Endothelial cell of umbilical vein (primary cell): ENCODE measurements around the gene STK24. TPM values are rescaled to one million over a fixed set of nuclear protein-coding genes. Genes with fewer than 3 reads are reported as not detected.

Experiments
- BruUV-seq: library from RNA; stranded (reverse); fragments of 400-500 nt; replicated peaks from 2 replicates; lab custom pipeline; 2021; lab: Mats Ljungman, UMichigan
- CTCF ChIA-PET: fragments of 300-600, 350-600 bp; sonication (Branson Sonifier 250); formaldehyde crosslinking; loops from one replicate; lab custom pipeline; 2021; ENCODE audit warnings: antibody characterized with exemption, inconsistent platforms; lab: Charles Lee
- POLR2A ChIA-PET: fragments of 300-600, 350-600 bp; sonication (Branson Sonifier 250); formaldehyde crosslinking; loops from one replicate; lab custom pipeline; 2021; ENCODE audit warnings: antibody characterized with exemption, inconsistent platforms; lab: Charles Lee
- DNase-seq: peaks from one replicate; pipeline ENCODE4 v3.0.0-alpha.2; 2011; ENCODE audit warnings: low read depth, low spot score
- FAIRE-seq: peaks from 2 replicates; lab custom pipeline; 2011; peaks lifted over from hg19 to GRCh38; lab: Jason Lieb, UNC
- H2AFZ ChIP-seq: 2 replicates; pipeline ENCODE4 v1.6.0; 2012; ENCODE audit warnings: low read depth, low read length, control low read depth, inconsistent platforms
- H3K27ac ChIP-seq: 2 replicates; pipeline ENCODE4 v1.5.1; 2011; ENCODE audit warnings: low read depth, mild to moderate bottlenecking, control low read depth, low read length, moderate library complexity; ENCODE audit not compliant: insufficient read depth
- H3K27me3 ChIP-seq, 2 experiments: 2 replicates each; pipeline versions ENCODE4 v1.6.0 to v1.6.1; 2011; ENCODE audit warnings: low read length in 2 of 2, mixed read lengths in 1 of 2; ENCODE audit not compliant: control insufficient read depth in 2 of 2, insufficient read depth in 2 of 2
- H3K36me3 ChIP-seq, 2 experiments: 2 replicates in 1 of 2; 3 replicates in 1 of 2; pipeline ENCODE4 v1.5.1; 2011; ENCODE audit warnings: low read length in 2 of 2, mild to moderate bottlenecking in 1 of 2, moderate library complexity in 1 of 2; ENCODE audit not compliant: control insufficient read depth in 2 of 2, insufficient read depth in 2 of 2; ENCODE audit errors: extremely low read depth in 1 of 2
- H3K4me1 ChIP-seq: 3 replicates; pipeline ENCODE4 v1.5.1; 2011; ENCODE audit warnings: mild to moderate bottlenecking, low read length; ENCODE audit not compliant: control insufficient read depth, insufficient read depth; ENCODE audit errors: extremely low read depth
- H3K4me2 ChIP-seq: 2 replicates; pipeline ENCODE4 v1.6.1; 2011; ENCODE audit warnings: low read length, control low read depth, mixed read lengths; ENCODE audit not compliant: insufficient read depth
- H3K4me3 ChIP-seq, 3 experiments: fragments of 200-600 bp in 1 of 3; sonication (generic), shearing (Covaris generic) in 1 of 3; replicated peaks in 1 of 3; 2 replicates each; pipeline ENCODE4 v1.5.1; 2011 to 2016; ENCODE audit warnings: control low read depth in 3 of 3, low read length in 3 of 3, mild to moderate bottlenecking in 2 of 3, inconsistent platforms in 1 of 3, low read depth in 1 of 3, moderate library complexity in 1 of 3; ENCODE audit not compliant: insufficient read depth in 1 of 3
- H3K79me2 ChIP-seq: 2 replicates; pipeline ENCODE4 v1.6.0; 2012; ENCODE audit warnings: low read length, inconsistent platforms; ENCODE audit not compliant: control insufficient read depth, insufficient read depth
- H3K9ac ChIP-seq: replicated peaks from 2 replicates; pipeline ENCODE3; 2011; ENCODE audit warnings: low read length, control low read depth; ENCODE audit not compliant: insufficient read depth; ENCODE audit errors: extremely low read depth
- H3K9me1 ChIP-seq: replicated peaks from 3 replicates; pipeline ENCODE4 v1.6.0; 2011; ENCODE audit warnings: mild to moderate bottlenecking, low read length; ENCODE audit not compliant: control insufficient read depth, insufficient read depth; ENCODE audit errors: extremely low read depth
- H3K9me3 ChIP-seq: replicated peaks from 2 replicates; pipeline ENCODE4 v1.5.1; 2012; ENCODE audit warnings: low read length, inconsistent platforms; ENCODE audit not compliant: control insufficient read depth, insufficient read depth
- H4K20me1 ChIP-seq: replicated peaks from 2 replicates; pipeline ENCODE3; 2011; ENCODE audit warnings: mild to moderate bottlenecking, low read length; ENCODE audit not compliant: control insufficient read depth, insufficient read depth; ENCODE audit errors: extremely low read depth
- EZH2 ChIP-seq: IDR thresholded peaks from 2 replicates; pipeline ENCODE4 v1.6.1; 2012; ENCODE audit warnings: borderline replicate concordance, low read depth, mild to moderate bottlenecking, moderate library complexity, low read length, inconsistent platforms; ENCODE audit not compliant: severe bottlenecking
- FOS ChIP-seq: IDR thresholded peaks from 2 replicates; pipeline ENCODE4 v1.6.1; 2011; ENCODE audit warnings: mild to moderate bottlenecking, low read length, moderate library complexity, borderline replicate concordance; ENCODE audit not compliant: insufficient read depth
- GATA2 ChIP-seq: IDR thresholded peaks from 2 replicates; pipeline ENCODE4 v1.7.0; 2011; ENCODE audit warnings: low read depth, mild to moderate bottlenecking, moderate library complexity, mixed read lengths, low read length; ENCODE audit not compliant: insufficient read length, insufficient read depth
- JUN ChIP-seq: IDR thresholded peaks from 2 replicates; pipeline ENCODE4 v1.6.1; 2011; ENCODE audit warnings: borderline replicate concordance, low read depth; ENCODE audit not compliant: insufficient read length, insufficient read depth
- MYC ChIP-seq: IDR thresholded peaks from one replicate; pipeline ENCODE4 v1.6.1; 2011; ENCODE audit warnings: mild to moderate bottlenecking, low read depth, low read length
- POLR2A ChIP-seq: IDR thresholded peaks from 2 replicates; pipeline ENCODE4 v1.6.1; 2012; ENCODE audit warnings: low read depth, mild to moderate bottlenecking, control low read depth, low read length
- POLR2AphosphoS5 ChIP-seq: IDR thresholded peaks from 2 replicates; pipeline ENCODE4 v1.6.1; 2012; ENCODE audit warnings: low read depth, mild to moderate bottlenecking, control low read depth, low read length, moderate library complexity; ENCODE audit not compliant: insufficient read depth
- dilution Hi-C: fragments of 300-500 bp; cut with MboI; formaldehyde crosslinking; loops from one replicate; pipeline ENCODE4 v1.15.0; 2019; ENCODE audit warnings: low sequenced_read_pairs; ENCODE audit not compliant: extremely low pct_ligation_motif_present
- intact Hi-C: fragments of 100-400 bp; cut with micrococcal nuclease; formaldehyde crosslinking; loops from one replicate; pipeline ENCODE4 v1.10.0; 2022
- polyA plus RNA-seq, 4 experiments: library from polyadenylated mRNA; depleted of rRNA in 3 of 4; stranded (reverse) in 3 of 4; unstranded in 1 of 4; fragments of >200 nt; gene quantifications; 2 replicates each; pipeline versions ENCODE4 v1.2.1 to v1.2.3, GENCODE V29; 2011 to 2012; ENCODE audit warnings: missing spikeins in 1 of 4
- total RNA-seq: library from RNA; stranded (reverse); gene quantifications from 2 replicates; pipeline ENCODE4 v1.2.3, GENCODE V29; 2021
- TF ChIP-seq, protein P1 (sequence below), 2 donors: IDR thresholded peaks; 1 replicate in 1 of 2; 2 replicates in 1 of 2; pipeline ENCODE4 v1.5.1; 2011; ENCODE audit warnings: low read length in 2 of 2, mild to moderate bottlenecking in 2 of 2, moderate library complexity in 2 of 2, control low read depth in 1 of 2, inconsistent platforms in 1 of 2, low read depth in 1 of 2; ENCODE audit not compliant: insufficient read depth in 1 of 2; ENCODE audit errors: extremely low read depth in 1 of 2
- TF ChIP-seq, protein P2 (sequence below): IDR thresholded peaks from 2 replicates; pipeline ENCODE4 v1.6.1; 2011; ENCODE audit not compliant: insufficient read depth, insufficient read length

The STK24 gene
- total and polyA plus RNA-seq, 2 donors (not counting 3 experiments of a cell fraction or from before 2014, with no cell fraction given), result 43.3 to 100 TPM

DNA sequence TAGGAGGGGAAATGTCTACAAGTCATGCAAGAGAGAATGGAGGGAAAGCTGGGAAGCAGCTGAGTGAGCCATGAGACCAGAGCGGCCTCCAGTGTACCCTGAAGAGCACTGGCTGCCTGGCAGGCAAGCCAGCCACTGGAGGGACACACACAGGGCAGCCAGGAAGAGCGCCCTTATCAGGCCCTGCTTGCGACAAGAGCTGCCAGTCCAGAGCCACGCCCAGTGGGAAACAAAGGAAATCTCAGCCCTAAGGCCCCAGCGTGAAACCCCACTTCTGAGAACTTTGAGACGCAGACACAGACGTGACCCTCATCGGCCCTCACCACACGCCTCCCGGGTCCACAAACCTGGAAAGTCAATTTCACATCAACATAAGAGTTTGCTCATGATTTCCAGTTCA, 105.0 kb downstream of the STK24 start:
- Histone ChIP-seq H3K4me1 (peaks cover 17% of the 10 kb centered on the region), H3K9ac (no peak overlapping the region), H3K27me3 (no peaks in the 10 kb centered on the region), H3K79me2 (peaks cover 37% of the 10 kb centered on the region), H4K20me1 (no peaks in the 10 kb centered on the region), H2AFZ (no peak overlapping the region), H3K4me2 (no peak overlapping the region), H3K4me3 (no peak overlapping the region), H3K9me1 (no peaks in the 10 kb centered on the region), H3K9me3 (no peaks in the 10 kb centered on the region), H3K27ac (no peak overlapping the region), H3K36me3 (peaks cover 11 to 30% of the 10 kb centered on the region in 2 experiments)
- DNase-seq (no peak), FAIRE-seq (no peak)
- POLR2A ChIA-PET, result no interaction called here
- CTCF ChIA-PET, result interaction anchor here (0.7 to 1.3 kb wide), 4 partner anchors 106 to 201 kb away, joined by 3 read pairs; no protein-coding TSS in a partner anchor
- BruUV-seq, result no TSS peak
- intact Hi-C loops, result no loop called here
- TF ChIP-seq, protein P1, sequence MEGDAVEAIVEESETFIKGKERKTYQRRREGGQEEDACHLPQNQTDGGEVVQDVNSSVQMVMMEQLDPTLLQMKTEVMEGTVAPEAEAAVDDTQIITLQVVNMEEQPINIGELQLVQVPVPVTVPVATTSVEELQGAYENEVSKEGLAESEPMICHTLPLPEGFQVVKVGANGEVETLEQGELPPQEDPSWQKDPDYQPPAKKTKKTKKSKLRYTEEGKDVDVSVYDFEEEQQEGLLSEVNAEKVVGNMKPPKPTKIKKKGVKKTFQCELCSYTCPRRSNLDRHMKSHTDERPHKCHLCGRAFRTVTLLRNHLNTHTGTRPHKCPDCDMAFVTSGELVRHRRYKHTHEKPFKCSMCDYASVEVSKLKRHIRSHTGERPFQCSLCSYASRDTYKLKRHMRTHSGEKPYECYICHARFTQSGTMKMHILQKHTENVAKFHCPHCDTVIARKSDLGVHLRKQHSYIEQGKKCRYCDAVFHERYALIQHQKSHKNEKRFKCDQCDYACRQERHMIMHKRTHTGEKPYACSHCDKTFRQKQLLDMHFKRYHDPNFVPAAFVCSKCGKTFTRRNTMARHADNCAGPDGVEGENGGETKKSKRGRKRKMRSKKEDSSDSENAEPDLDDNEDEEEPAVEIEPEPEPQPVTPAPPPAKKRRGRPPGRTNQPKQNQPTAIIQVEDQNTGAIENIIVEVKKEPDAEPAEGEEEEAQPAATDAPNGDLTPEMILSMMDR (IDR thresholded peaks at IDR 0.05; ENCODE audit: extremely low read depth in 1 of 2, insufficient read depth in 1 of 2, low read depth in 1 of 2, low read length in 2 of 2), result no peak
- TF ChIP-seq EZH2, result no peak
- TF ChIP-seq POLR2AphosphoS5, result no peak
- TF ChIP-seq, protein P2, sequence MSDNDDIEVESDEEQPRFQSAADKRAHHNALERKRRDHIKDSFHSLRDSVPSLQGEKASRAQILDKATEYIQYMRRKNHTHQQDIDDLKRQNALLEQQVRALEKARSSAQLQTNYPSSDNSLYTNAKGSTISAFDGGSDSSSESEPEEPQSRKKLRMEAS, result no peak
- no peak for TF ChIP-seq FOS
- TF ChIP-seq POLR2A, result no peak
- TF ChIP-seq GATA2, result no peak
- TF ChIP-seq JUN, result no peak
- TF ChIP-seq MYC, result no peak
- dilution Hi-C loops, result no loop called here
